Smooth muscle cell of the coronary artery (primary cell): ENCODE results near the gene SLX1B. TPM values are rescaled to one million over a fixed set of nuclear protein-coding genes. Genes with fewer than 3 reads are reported as not detected.

Experiments
- total RNA-seq: library from RNA; depleted of rRNA; stranded (reverse); fragments of >200 nt; gene quantifications from 2 replicates; pipeline ENCODE4 v1.2.3, GENCODE V29; 2014; ENCODE audit warnings: low replicate concordance

The SLX1B gene
- 4.0 and 8.0 TPM in 2 replicates for total RNA-seq

DNA sequence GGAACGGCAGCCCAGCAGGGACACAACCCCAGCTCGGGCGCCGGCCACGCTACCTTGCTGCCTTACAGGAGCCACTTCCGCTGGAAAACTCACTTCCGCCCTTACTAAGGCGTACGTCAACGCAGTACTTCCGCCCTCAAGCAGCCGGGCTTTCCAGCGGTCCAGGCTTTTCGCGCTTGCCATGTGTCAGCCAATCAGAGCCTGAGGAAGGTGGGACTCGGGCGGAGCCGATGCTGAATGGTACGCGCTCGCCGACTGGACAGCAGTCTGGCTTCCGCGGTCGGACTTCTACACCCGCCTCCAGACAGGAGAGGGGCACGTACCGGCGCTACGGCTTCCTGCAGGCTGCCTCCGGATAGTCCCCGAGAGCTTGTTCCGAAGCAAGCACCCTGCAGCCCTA lies at the start of gene SLX1B, which contains the start of gene BOLA2:
Gene SLX1B, plus strand, starts transcription at position 265 of the 400 bp plus-strand sequence.
Gene BOLA2, minus strand, starts transcription at position 83 of the 400 bp plus-strand sequence. CDS start 98 bp downstream, outside the sequence.

DNA sequence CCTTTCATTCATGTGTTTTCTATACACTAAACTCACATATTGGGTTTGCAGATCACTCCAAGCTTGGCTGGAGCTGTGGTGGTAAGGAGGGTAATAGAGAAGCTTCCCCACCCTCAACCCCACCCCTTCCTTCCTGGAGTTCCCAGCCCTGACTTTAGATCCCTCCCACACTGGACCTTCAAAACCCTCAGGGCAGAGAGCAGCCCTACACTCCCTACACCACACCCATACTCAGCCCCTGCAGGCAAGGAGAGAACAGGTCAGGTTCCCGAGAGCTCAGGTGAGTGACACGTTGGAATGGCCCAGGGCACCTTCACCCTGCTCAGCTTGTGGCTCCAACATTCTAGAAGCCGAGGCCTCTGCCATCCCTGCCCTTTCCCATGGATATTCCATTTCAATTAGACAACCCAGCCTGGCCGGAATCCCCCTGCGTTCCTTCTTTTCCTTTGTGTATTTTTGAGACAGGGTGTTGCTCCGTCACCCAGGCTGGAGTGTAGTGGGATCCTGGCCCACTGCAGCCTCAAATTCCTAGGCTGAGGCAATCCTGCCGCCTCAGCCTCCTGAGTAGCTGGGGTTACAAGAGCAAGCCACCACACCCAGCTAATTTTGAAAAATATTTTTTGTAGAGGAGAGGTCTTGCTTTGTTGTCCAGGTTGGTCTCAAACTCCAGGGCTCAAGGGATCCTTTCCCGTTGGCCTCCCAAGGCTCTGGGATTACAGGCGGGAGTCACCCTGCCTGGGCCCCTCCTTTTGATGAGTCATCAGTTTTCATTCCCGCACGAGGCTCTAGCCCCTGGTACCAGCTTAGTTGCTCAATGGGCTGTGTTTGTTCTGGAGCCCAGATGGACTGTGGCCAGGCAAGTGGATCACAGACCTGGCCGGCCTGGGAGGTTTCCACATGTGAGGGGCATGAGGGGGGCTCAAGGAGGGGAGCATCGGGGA lies 5.6 kb downstream of the SLX1B start, which contains the start of gene SULT1A4:
Gene SULT1A4, plus strand, starts transcription at position 208 of the 941 bp plus-strand sequence. CDS start 1,473 bp downstream, outside the sequence.

DNA sequence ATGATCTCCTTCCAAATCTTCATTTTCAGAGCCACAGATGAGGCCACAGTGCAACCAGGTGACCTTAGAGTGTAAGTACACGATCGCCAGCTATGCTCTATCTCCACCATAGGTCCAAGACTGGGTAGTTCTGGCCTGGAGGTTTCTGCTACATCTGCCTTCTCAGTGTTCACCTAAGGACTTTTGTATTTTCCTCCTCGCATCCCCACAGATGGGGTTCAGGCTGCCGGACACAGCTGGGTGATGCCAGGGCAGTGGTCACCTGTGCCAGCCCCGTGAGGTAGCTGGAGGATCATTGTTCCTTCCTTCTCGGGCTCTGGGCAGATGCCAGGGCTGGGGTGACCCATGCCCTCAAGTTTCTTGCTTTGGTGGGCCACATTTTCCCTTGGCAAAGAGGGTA lies 52.0 kb downstream of the SLX1B start, which contains the start of gene NPIPB12:
Gene NPIPB12, minus strand, starts transcription at position 101 of the 400 bp plus-strand sequence.

Other genes starting within 250 kb of the SLX1B start
- gene NPIPB11, start 47.8 kb upstream of the SLX1B start, total RNA-seq, result 0.08 and 0.12 TPM in 2 replicates
- 29.3 and 48.8 TPM in 2 replicates for gene BOLA2, start 182 bp upstream of the SLX1B start, total RNA-seq
- 0.23 and 0.45 TPM in 2 replicates for gene SULT1A4, start 5.4 kb downstream of the SLX1B start, total RNA-seq
- gene NPIPB12, start 51.9 kb downstream of the SLX1B start, total RNA-seq, result 4.9 and 12.2 TPM in 2 replicates
- under 0.01 TPM in 1 of 2 replicates, not detected in the other for gene SPN, start 208.7 kb downstream of the SLX1B start, total RNA-seq
- 5.3 and 14.7 TPM in 2 replicates for gene QPRT, start 224.6 kb downstream of the SLX1B start, total RNA-seq